Measurements from ENCODE around the gene OR2L8. TPM values are rescaled to one million over a fixed set of nuclear protein-coding genes. Genes with fewer than 3 reads are reported as not detected.

OR2L8 gene
- total and polyA plus RNA-seq, 8 donors = not detected

DNA sequence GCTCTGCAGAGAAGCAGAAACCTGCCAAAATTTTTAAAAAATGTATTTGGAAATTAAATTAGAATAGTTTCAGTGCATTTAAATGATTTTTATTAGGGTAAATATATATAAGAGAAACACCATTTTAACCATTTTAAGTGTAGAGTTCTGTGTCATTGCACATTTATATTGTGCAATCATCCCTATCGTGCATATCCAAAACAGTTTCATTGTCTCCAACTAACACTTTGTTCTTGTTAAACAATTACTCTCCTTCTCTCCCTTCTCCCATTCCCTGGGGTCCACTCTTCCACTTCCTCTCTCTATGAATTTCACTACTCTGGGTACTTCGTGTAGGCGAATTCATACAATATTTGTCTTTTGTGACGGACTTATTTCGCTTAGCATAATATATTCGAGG, 6.0 kb upstream of the OR2L8 start:
- Histone ChIP-seq H3K4me3 (no peak overlapping the region), H3K9me3 (no peaks in the 10 kb centered on the region), H3K36me3 (no peaks in the 10 kb centered on the region), H3K27ac (no peak overlapping the region), H3K4me1 (no peaks in the 10 kb centered on the region), H3K27me3 (peaks cover 0 to 1% of the 10 kb centered on the region in 2 donors)
- no peak for DNase-seq
- TF ChIP-seq, protein P1, sequence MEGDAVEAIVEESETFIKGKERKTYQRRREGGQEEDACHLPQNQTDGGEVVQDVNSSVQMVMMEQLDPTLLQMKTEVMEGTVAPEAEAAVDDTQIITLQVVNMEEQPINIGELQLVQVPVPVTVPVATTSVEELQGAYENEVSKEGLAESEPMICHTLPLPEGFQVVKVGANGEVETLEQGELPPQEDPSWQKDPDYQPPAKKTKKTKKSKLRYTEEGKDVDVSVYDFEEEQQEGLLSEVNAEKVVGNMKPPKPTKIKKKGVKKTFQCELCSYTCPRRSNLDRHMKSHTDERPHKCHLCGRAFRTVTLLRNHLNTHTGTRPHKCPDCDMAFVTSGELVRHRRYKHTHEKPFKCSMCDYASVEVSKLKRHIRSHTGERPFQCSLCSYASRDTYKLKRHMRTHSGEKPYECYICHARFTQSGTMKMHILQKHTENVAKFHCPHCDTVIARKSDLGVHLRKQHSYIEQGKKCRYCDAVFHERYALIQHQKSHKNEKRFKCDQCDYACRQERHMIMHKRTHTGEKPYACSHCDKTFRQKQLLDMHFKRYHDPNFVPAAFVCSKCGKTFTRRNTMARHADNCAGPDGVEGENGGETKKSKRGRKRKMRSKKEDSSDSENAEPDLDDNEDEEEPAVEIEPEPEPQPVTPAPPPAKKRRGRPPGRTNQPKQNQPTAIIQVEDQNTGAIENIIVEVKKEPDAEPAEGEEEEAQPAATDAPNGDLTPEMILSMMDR (IDR thresholded peaks at IDR 0.05) = no peak
- ATAC-seq = no peak
- intact Hi-C loops (cut with DNase I) = no loop called here

DNA sequence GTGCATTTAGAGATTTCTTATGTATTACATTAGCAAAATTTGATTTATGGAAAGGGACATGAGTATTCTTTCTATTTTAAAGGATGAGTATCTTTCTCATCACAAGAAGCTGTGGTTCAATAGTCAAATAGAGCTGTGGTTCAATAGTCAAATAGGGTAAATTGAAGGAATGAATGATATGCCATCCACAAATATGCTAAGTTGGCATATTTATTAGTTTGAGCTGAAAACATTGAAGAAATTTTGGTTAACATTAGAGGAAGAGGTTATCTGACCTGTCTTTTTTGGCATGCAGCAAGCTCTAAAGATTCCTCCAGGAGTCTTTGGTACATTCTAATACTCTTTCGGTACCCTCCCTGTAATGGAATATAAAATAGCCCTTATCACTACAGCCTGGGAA, 4.8 kb downstream of the OR2L8 start:
- no peak overlapping the region for H3K27ac ChIP-seq
- no peak for ATAC-seq
- TF ChIP-seq, protein P1 (IDR thresholded peaks at IDR 0.05) = no peak
- no peaks in the 10 kb centered on the region for H3K27me3 ChIP-seq
- no peaks in the 10 kb centered on the region for H3K36me3 ChIP-seq
- no peak for DNase-seq
- H3K4me1 ChIP-seq = no peaks in the 10 kb centered on the region
- H3K9me3 ChIP-seq = peaks cover 0 to 5% of the 10 kb centered on the region in 2 donors
- H3K4me3 ChIP-seq = no peak overlapping the region
- intact Hi-C loops (cut with DNase I) = no loop called here

DNA sequence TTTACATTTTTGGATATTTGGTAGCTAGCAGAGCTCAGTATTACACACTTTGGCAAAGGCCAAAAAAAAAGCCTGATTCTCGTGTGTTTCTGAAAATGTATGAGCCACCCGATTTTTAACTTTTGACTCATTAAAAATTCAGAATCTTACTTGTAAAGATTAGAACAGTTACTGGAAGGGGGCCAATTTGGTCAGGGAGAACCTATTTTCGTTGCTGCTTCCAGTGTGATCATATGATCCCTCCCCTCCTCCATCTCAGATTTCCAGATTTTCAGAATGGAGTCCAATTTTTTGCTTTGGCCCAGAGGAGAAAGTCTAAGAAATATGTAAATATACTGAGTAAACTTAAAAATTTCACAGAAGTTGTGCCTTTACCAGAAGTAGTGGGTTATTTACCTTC, 13.1 kb downstream of the OR2L8 start:
- TF ChIP-seq, protein P1 (IDR thresholded peaks at IDR 0.05) = no peak
- Histone ChIP-seq H3K4me3 (no peak overlapping the region), H3K9me3 (no peaks in the 10 kb centered on the region), H3K4me1 (no peaks in the 10 kb centered on the region), H3K36me3 (no peaks in the 10 kb centered on the region), H3K27ac (no peak overlapping the region), H3K27me3 (no peaks in the 10 kb centered on the region)
- ATAC-seq = no peak
- intact Hi-C loops (cut with DNase I) = no loop called here
- DNase-seq = no peak

DNA sequence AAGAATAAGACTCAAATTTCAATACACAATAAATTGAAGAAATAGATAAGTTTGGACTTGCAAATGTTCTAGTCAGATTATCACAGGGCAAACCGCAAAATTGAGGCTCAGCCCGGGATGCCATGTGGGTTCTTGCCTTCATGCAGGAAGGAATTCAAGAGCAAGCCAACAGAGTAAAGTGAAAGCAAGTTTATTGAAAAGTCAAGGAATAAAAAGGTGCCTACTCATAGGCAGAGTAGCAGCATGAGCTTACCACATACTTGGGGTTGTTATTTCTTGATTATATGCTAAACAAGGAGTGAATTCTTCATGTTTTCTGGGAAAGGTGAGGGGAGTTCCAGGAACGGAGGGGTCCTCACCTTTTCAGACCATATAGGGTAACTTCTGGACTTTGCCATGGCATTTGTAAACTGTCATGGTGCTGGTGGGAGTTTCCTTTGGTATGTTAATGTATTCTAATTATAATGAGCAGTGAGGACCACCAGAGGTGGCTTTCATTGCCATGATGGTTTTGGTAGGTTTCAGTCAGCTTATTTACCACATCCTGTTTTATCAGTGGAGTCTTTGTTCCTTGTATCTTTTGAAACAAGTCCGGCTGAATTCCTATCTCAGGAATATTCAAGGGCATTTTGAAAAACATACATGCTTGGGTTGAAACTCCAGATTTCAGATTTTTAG, 14.4 kb downstream of the OR2L8 start:
- no peak overlapping the region for H3K4me3 ChIP-seq
- intact Hi-C loops (cut with DNase I) = no loop called here

DNA sequence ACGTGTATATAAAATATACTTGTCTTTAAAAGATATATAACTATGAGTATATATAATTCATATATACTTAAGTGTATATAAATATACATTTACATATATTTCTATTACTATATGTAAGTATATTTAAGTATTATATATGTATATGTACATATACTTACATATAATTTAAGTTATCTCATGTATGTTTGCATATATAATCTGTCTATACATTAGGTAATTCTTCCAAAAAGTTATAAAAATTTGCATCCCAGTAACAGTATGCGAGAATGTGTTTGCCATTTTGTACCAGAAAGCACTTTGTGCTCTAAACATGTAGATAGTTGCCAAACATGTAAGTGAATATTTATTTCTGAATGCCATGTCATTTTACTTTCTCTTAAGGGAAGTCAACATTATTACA, 16.3 kb downstream of the OR2L8 start, which contains the start of gene OR2AK2:
TSS of gene OR2AK2 (plus strand) at position 301 of the 400 bp plus-strand sequence. CDS start 144 bp downstream, outside the sequence.
- Histone ChIP-seq H3K27me3 (no peaks in the 10 kb centered on the region), H3K4me3 (no peak within 1 kb of the TSS), H3K4me1 (no peaks in the 10 kb centered on the region), H3K27ac (no peak within 1 kb of the TSS), H3K36me3 (no peaks in the 10 kb centered on the region), H3K9me3 (no peaks in the 10 kb centered on the region)
- no peak for ATAC-seq
- TF ChIP-seq, protein P1 (IDR thresholded peaks at IDR 0.05) = no peak
- DNase-seq = no peak
- intact Hi-C loops (cut with DNase I) = no loop called here

More for the DNA sequence above, 14.4 kb downstream of the OR2L8 start:
- H3K27ac ChIP-seq = no peak overlapping the region
- ATAC-seq (no peak), DNase-seq (no peak)
- H3K4me1 ChIP-seq = no peaks in the 10 kb centered on the region
- no peaks in the 10 kb centered on the region for H3K9me3 ChIP-seq
- TF ChIP-seq, protein P1 (IDR thresholded peaks at IDR 0.05) = no peak
- H3K36me3 ChIP-seq = no peaks in the 10 kb centered on the region
- H3K27me3 ChIP-seq = no peaks in the 10 kb centered on the region

Data from left lung (tissue), 10 donors.